GM12864 (cell line): ENCODE results near the gene MVB12B.

ENCODE experiments used
- DNase-seq: peaks from one replicate; pipeline ENCODE4 v3.0.0-alpha.2; 2011; ENCODE audit warnings: low read depth
- H3K4me3 ChIP-seq: 2 replicates; pipeline ENCODE4 v1.5.1; 2011; ENCODE audit warnings: mild to moderate bottlenecking, low read depth, low read length, control low read depth
- TF ChIP-seq, protein P1 (sequence below): IDR thresholded peaks from 2 replicates; pipeline ENCODE4 v1.5.1; 2011; ENCODE audit warnings: low read depth, mild to moderate bottlenecking, moderate library complexity, low read length, control low read depth, inconsistent platforms; ENCODE audit errors: missing control alignments

Gene MVB12B

GRCh38 chr9:126431077-126431742 is 104.6 kb downstream of the MVB12B start:
- no peak overlapping the region for H3K4me3 ChIP-seq
- TF ChIP-seq, protein P1, sequence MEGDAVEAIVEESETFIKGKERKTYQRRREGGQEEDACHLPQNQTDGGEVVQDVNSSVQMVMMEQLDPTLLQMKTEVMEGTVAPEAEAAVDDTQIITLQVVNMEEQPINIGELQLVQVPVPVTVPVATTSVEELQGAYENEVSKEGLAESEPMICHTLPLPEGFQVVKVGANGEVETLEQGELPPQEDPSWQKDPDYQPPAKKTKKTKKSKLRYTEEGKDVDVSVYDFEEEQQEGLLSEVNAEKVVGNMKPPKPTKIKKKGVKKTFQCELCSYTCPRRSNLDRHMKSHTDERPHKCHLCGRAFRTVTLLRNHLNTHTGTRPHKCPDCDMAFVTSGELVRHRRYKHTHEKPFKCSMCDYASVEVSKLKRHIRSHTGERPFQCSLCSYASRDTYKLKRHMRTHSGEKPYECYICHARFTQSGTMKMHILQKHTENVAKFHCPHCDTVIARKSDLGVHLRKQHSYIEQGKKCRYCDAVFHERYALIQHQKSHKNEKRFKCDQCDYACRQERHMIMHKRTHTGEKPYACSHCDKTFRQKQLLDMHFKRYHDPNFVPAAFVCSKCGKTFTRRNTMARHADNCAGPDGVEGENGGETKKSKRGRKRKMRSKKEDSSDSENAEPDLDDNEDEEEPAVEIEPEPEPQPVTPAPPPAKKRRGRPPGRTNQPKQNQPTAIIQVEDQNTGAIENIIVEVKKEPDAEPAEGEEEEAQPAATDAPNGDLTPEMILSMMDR = no peak

DNA sequence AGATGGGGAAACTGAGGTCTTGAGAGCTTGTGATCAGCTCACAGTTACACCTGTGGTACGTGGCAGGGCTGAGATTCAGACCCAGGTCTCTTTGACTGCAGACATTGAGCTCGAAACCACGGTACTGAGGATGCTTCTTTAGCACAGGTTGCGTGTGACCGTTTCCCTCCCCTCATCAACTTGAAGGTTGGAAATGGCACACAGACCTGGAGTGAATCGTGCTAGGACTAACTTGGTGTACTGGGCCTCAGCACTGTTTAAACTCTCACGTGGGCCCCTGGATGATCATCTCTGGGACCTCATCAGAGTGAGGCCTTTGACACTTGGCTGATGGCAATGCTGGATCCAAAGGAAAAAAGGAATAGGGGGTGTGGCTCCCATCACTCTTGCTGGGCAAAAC is 106.0 kb downstream of the MVB12B start:
- no peak for DNase-seq
- TF ChIP-seq, protein P1 = no peak

More at GRCh38 chr9:126431077-126431742, 104.6 kb downstream of the MVB12B start:
- DNase-seq = no peak

DNA sequence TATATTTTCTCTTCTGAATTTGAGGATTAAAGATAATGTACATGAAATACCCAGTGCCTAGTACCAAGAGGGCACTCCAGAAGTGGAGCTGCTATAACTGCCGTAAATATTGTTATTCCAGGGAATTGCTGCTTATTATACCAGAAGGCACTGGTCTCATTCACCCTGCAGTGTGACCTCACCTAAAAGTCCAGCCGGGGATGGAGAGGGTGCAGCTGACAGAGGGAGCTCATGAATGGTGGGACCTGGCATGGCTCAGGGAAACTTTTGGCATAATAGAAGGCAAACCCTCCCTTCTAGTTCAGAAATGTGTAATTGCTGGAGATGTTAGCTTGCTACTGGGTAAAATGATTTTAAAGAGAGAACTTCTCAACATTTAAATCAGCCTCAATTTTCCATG is 108.5 kb downstream of the MVB12B start:
- TF ChIP-seq, protein P1 = no peak
- no peak overlapping the region for H3K4me3 ChIP-seq
- DNase-seq = no peak

More for the DNA sequence above, 106.0 kb downstream of the MVB12B start:
- H3K4me3 ChIP-seq = no peak overlapping the region

DNA sequence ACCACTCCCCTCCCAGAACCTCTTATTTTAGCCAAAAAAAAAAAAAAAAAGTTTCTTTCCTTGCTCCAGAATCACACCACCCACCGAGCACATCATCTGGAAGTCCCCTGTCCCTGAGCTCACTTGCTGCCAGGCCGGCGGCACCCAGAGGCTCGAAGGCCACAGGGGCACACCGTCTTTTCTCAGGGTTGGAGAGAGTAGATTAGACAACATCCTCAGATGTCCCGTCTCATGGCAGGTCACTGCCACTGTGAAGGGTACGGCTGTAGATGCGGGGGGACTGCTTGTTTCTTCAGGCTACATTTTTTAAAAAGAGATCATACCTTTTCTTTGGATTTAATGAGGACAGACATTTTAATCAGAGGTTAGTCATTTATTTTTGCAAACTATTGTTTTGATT is 109.0 kb downstream of the MVB12B start:
- DNase-seq = no peak

DNA sequence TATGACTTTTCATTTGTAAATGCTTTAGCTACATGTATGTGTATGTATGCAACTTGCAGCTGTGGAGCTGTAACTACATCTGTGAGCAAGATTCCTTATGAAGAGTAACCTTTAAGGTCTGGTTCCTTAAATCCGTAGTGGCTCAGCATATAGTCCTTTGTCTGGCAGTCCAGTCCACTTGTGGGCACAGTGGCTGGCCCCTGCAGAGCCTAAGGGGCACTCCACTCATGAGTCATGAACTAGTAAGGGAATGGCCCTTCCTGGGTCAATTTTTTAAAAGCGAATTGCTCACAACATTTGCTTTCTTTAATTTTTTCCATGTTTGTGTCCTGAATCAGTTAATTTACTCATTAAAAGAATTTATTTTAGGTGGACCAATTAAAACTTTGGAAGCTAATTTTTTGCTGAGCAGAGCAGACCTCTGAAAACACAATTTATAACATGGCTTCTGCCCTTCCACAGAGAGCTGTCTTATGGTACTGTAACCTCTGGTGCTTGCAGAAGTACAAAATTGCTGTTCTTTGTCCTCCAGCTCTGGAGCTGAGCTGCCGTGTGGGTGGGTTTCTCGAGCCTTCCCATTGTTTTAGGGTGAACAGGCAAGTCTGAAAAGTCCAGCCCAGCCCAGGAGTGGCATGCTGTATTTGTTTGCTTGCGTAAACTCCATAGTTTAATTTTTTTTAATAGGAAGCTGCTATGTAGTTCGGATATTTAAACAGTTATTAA is 110.1 kb downstream of the MVB12B start:
- TF ChIP-seq, protein P1 = no peak
- H3K4me3 ChIP-seq = no peak overlapping the region
- no peak for DNase-seq

More for the DNA sequence above, 109.0 kb downstream of the MVB12B start:
- no peak overlapping the region for H3K4me3 ChIP-seq
- TF ChIP-seq, protein P1 = no peak

- no peak for DNase-seq
- TF ChIP-seq, protein P1 = no peak
These were observed 110.6 kb downstream of the MVB12B start for GRCh38 chr9:126437268-126437666.

DNA sequence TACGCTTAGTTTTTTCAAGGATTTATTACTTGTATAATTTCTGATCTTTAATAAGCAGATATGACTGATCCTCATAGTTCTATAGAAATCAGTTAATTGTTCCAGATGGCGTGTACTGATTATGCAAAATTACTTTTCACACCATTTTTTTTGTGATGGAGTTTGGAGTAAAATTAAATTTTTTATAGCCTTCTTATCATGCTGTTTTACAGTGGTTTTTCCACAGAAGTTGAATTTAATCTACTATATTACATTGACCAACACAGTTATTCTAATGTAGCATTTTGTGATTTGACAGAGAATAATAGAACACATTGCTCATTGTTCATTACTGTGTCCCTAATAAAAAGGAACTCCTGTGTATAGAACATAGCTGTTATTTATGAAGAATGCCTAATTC is 111.1 kb downstream of the MVB12B start:
- no peak for DNase-seq
- TF ChIP-seq, protein P1 = no peak
- H3K4me3 ChIP-seq = no peak overlapping the region

More at GRCh38 chr9:126437268-126437666, 110.6 kb downstream of the MVB12B start:
- H3K4me3 ChIP-seq = no peak overlapping the region
